Left ventricle myocardium inferior (tissue), 1 donor: Measurements from ENCODE around the gene BTG2. TPM values are rescaled to one million over a fixed set of nuclear protein-coding genes. Genes with fewer than 3 reads are reported as not detected.

Source experiments
- DNase-seq: peaks from one replicate; pipeline ENCODE4 v3.0.0-alpha.2; 2020
- H3K27ac ChIP-seq: fragments of 200-600 bp; replicated peaks from 2 replicates; pipeline ENCODE4 v1.8.0; 2021
- H3K27me3 ChIP-seq: fragments of 200-600 bp; 2 replicates; pipeline ENCODE4 v1.8.0; 2021; ENCODE audit warnings: low read depth
- H3K36me3 ChIP-seq: fragments of 200-600 bp; 2 replicates; pipeline ENCODE4 v1.8.0; 2021
- H3K4me1 ChIP-seq: fragments of 200-600 bp; 2 replicates; pipeline ENCODE4 v1.8.0; 2021
- H3K4me3 ChIP-seq: fragments of 200-600 bp; 2 replicates; pipeline ENCODE4 v1.8.0; 2021; ENCODE audit warnings: mild to moderate bottlenecking, moderate library complexity
- H3K9me3 ChIP-seq: fragments of 200-600 bp; replicated peaks from 2 replicates; pipeline ENCODE4 v1.8.0; 2021
- CTCF ChIP-seq: fragments of 200-600 bp; IDR thresholded peaks from 2 replicates; pipeline ENCODE4 v1.8.0; 2021; ENCODE audit warnings: antibody characterized with exemption, mild to moderate bottlenecking, borderline replicate concordance
- intact Hi-C: fragments of 100-400 bp; cut with micrococcal nuclease; formaldehyde crosslinking; loops from one replicate; pipeline ENCODE4 v1.11.0; 2022
- total RNA-seq: library from RNA; stranded (reverse); fragmentation: NEBNext Ultra II Directional; extraction: Animal tissue kit (Norgen Biotek cat#: 25700); gene quantifications from one replicate; pipeline ENCODE4 v1.2.1, GENCODE V29; 2021
- donor health status: DM: no; HTN: yes; CAD: no; lungs with severe emphysema.

Gene BTG2
- total RNA-seq, 1 donor from 2014 or later = 73.7 TPM

- H3K36me3 ChIP-seq = no peaks in the 10 kb centered on the region
- intact Hi-C loops = loop anchor here (5.0 to 10.0 kb wide), 3 partner anchors 36 to 214 kb away; partner anchors contain the start of gene BTG2
- peak; percentile 44 for DNase-seq
- no peak overlapping the region for H3K27ac ChIP-seq
- H3K27me3 ChIP-seq = no peaks in the 10 kb centered on the region
- no peak overlapping the region for H3K4me3 ChIP-seq
- no peak for TF ChIP-seq CTCF
- H3K9me3 ChIP-seq = no peaks in the 10 kb centered on the region
- H3K4me1 ChIP-seq = peaks cover 65% of the 10 kb centered on the region
Observed at GRCh38 chr1:203271018-203271743, 34.1 kb upstream of the BTG2 start.

- no peak for DNase-seq
Observed at GRCh38 chr1:203271962-203272632, 33.2 kb upstream of the BTG2 start.

GRCh38 chr1:203272633-203273205 lies 32.6 kb upstream of the BTG2 start:
- peaks cover 76% of the 10 kb centered on the region for H3K4me1 ChIP-seq
- H3K9me3 ChIP-seq = no peaks in the 10 kb centered on the region
- intact Hi-C loops = loop anchor here (5.0 to 10.0 kb wide), 3 partner anchors 35 to 212 kb away; partner anchors contain the start of gene BTG2
- H3K4me3 ChIP-seq = peak overlapping the region; percentile 58
- no peaks in the 10 kb centered on the region for H3K27me3 ChIP-seq
- TF ChIP-seq CTCF = no peak
- no peaks in the 10 kb centered on the region for H3K36me3 ChIP-seq
- peak overlapping the region; percentile 96 for H3K27ac ChIP-seq
- DNase-seq = no peak

More at GRCh38 chr1:203271962-203272632, 33.2 kb upstream of the BTG2 start:
- Histone ChIP-seq H3K4me1 (peaks cover 74% of the 10 kb centered on the region), H3K27ac (no peak overlapping the region), H3K36me3 (no peaks in the 10 kb centered on the region), H3K27me3 (no peaks in the 10 kb centered on the region), H3K4me3 (no peak overlapping the region), H3K9me3 (no peaks in the 10 kb centered on the region)
- TF ChIP-seq CTCF = no peak
- intact Hi-C loops = loop anchor here (5.0 to 10.0 kb wide), 3 partner anchors 35 to 213 kb away; partner anchors contain the start of gene BTG2

GRCh38 chr1:203273206-203273868 lies 32.0 kb upstream of the BTG2 start:
- H3K27ac ChIP-seq = peak overlapping the region; percentile 96
- intact Hi-C loops = loop anchor here (5.0 to 10.0 kb wide), 3 partner anchors 34 to 211 kb away; partner anchors contain the start of gene BTG2
- TF ChIP-seq CTCF = peak; percentile 99
- H3K9me3 ChIP-seq = no peaks in the 10 kb centered on the region
- peaks cover 80% of the 10 kb centered on the region for H3K4me1 ChIP-seq
- H3K27me3 ChIP-seq = no peaks in the 10 kb centered on the region
- H3K4me3 ChIP-seq = peak overlapping the region; percentile 58
- no peaks in the 10 kb centered on the region for H3K36me3 ChIP-seq
- DNase-seq = peak; percentile 85
